ENCODE data around the gene GLP1R.
A peak's percentile ranks its signal among the peaks of the same experiment; 100 is the strongest.

The GLP1R gene

GRCh38 chr6:39086294-39086693 lies 37.7 kb downstream of the GLP1R start:
- DNase-seq (ENCODE audit: low read depth), result no peak

GRCh38 chr6:39086711-39087110 lies 38.1 kb downstream of the GLP1R start:
- no peak for DNase-seq (ENCODE audit: low read depth)

DNA sequence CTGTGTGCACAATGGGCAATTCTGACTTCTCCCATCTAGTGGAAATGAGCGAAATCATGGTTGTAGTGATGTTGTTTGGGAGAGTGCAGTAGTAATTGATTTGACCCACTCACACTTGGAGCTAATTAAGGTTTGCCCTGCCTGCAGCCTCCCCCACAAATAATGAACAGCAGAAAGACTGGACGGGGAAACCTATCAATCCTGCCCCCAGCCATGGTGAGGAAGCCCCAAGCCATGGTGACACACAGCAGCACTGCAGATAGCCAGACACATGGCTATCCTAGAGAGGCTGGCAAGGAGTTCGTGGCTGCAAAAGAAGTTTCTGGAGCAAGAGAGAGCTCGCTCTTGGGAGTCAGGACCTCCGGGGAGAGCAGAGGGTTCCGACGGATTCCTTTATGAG lies 38.6 kb downstream of the GLP1R start:
- DNase-seq (ENCODE audit: low read depth), result no peak

DNA sequence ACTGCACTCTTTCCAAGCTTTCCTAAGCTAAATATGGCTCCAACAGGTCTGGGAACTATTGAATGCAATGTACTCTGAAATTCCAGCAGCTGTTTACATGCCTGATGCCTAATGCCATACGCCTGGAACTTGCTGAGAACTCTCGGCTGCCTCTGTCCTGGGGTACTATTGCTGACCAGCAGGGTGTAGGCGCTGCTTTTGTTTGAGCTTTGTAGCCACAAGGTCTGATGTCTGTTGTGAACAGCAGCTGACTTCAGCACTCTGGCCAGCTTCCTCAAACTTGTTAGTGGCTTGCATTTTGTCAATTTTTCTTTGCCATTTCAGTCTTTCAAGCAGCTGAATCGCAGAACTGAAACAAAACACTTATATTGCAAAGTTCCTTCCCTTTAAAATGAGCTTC lies 39.8 kb downstream of the GLP1R start:
- DNase-seq (ENCODE audit: low read depth), result no peak

DNA sequence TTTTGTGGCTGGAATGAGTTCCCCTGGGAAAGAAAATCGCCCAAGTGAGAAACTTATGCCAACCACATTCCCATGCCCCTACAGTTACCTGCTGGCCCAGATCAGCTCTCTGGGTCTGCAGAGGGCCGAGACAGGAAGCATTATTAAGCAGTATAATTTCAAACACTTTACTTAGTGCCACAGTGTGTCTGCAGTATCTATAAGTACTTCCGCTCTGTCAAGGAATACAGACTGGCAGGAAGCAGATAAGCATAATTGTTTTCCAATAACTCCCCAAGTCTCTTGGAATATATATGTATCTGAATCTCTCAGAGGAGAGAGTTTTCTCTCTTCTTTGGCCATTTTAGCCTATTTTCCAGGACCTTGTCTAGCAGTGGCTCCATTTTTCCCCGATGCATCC lies 41.5 kb downstream of the GLP1R start:
- no peak for DNase-seq (ENCODE audit: low read depth)

GRCh38 chr6:39091220-39091619 lies 42.6 kb downstream of the GLP1R start:
- DNase-seq (ENCODE audit: low read depth), result no peak

GRCh38 chr6:39092124-39092523 lies 43.5 kb downstream of the GLP1R start:
- no peak for DNase-seq (ENCODE audit: low read depth)

- no peak for DNase-seq (ENCODE audit: low read depth)
These were observed 44.6 kb downstream of the GLP1R start for GRCh38 chr6:39093149-39093708.

- DNase-seq (ENCODE audit: low read depth), result no peak
These were observed 47.0 kb downstream of the GLP1R start for GRCh38 chr6:39095578-39095977.

GRCh38 chr6:39100358-39100757 lies 51.8 kb downstream of the GLP1R start:
- no peak for DNase-seq (ENCODE audit: low read depth)

DNA sequence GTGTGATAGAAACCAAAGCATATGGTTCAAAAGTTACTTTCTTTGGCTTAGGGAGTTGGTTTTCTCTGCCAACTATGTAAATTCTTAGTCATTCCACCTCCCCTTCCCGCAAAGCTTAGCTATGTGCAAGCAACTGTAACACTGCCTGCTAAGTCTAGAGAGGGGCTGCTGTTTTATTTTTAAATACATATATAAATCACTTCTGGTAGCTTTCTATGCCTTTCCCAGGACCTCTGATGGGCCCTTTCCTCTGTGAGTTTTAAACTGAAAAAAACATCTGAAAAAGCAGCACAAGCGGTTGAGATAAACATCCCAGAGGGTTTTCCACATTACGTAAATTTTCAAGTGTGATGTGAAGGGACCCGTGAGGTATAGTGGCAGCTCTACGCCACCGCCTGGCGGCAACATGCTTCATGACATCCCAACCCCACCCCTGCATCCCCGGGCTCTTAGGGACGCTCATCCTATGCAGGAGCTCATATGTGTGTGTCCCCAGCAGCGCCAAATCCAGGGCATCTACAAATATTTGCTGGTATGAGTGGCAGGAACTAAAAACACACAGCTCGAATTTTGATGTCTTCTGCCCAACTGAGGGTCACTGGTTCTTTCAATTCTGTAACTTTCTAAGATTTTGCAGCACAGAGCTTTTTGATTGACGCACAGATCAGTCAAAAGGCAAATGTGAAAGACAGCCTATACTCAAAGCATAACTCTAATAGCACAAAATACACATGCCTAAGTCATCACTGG lies 53.7 kb downstream of the GLP1R start:
- DNase-seq (ENCODE audit: low read depth), result no peak

- DNase-seq (ENCODE audit: low read depth), result no peak
These were observed 54.2 kb downstream of the GLP1R start for GRCh38 chr6:39102821-39103136.

- DNase-seq (ENCODE audit: low read depth), result no peak
These were observed 55.9 kb downstream of the GLP1R start for GRCh38 chr6:39104528-39104927.

GRCh38 chr6:39107034-39107433 lies 58.5 kb downstream of the GLP1R start:
- DNase-seq (ENCODE audit: low read depth), result no peak

DNA sequence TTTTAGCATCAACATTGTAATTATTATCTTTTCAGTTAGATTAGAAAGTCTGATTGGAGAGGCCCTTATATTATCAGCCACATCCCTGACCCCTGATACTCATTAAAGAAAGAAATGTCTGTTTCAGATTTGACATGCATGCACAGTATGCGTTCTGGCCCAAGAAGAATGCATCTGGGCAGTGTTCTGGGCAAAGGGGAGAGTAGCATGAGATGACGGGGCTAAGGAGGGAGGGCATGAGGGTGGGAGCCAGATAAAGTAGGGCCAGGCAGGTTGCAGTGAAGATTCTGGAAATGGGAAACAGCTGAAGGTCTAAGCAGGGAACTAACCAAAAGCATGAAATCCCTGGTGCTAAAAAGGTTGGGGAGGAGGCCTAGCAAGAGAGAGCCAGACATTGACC lies 59.1 kb downstream of the GLP1R start:
- no peak for DNase-seq (ENCODE audit: low read depth)

DNA sequence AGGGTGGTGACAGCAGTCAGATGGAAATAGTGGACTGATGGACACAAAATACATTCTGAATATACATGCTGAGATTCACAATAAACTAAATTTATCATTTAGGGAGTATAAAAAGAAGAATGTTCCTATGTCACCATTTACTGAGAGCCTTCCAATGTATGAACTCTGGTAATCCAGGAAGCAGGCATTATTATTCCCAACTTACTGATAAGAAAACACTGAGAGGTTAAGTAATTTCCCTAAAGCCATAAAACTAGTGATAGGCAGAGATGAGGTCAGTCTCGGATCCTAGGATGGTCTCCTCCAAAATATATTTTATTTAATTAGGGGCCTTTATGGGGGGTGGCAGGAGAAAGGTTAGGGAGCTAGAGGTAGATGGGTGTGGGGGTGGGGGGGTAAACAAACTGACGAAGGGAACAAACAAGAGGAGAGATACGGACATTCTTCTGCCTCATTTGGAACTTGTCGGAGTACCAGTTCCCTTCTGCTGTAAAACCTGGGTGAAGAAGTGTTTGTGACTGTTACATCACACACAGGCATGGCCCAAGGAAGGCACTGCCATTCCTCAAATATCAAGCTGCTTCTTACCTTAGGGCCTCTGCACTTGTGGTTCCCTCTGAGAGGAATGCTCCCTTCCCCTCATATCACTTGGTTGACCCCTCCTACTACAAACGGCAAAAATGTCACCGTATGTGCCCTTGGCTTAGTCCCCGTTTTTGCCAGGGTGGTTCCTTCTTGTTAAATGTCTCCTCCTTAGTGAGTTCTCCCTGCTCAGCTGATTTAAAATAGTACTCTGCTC lies 59.7 kb downstream of the GLP1R start:
- no peak for DNase-seq (ENCODE audit: low read depth)

DNA sequence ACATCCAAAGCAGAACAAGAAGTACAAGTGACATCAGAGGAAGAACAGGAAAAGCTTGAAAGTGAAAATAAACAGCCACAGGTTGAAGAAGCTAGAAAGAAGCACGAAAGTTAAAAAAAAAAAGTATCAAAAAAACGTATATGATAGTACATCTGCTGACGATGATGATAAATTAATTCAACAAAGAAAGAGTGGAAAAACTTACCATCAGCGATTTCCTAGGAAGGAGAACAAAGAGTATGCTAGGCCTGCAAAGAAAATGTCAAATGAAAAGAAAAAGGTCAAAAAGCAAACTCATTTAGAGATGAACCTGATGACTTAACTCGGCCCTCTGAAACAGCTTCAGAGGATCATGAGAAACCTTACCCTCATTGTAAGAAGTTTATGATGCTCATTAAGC lies 62.7 kb downstream of the GLP1R start:
- DNase-seq (ENCODE audit: low read depth), result no peak

DNA sequence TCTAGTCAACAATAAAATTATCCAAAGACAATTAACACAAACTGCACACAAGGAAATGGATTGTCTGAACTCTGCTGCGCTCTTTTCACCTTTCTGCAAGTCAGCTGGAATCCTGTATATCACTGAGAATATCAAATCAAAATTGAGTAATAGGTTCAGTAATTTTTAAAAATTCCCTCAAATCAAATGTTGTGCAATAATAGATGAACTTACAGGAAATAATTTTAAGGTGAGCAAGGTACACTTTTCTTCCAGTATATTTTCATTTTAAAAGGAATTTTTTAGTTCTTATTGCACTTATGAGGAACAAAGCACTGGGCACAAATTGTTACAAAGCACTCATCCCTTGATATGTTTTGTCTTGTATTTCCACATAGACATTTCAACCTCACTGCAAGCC lies 65.2 kb downstream of the GLP1R start:
- DNase-seq (ENCODE audit: low read depth), result no peak

DNA sequence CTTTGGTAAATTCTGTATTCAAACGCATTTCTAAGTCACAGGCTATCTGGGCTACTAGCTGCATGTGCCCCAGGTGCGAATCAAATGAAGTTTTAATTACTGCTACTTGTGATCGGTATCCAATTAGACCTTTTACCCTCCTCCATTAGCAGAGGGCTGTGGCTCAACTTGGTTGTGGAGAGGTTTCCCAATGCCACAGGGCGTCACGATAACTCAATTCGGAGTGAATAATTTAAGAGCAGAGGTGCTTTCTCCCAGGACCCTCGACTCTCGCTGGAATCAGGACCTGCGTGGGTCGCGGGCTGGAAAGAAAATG lies 65.8 kb downstream of the GLP1R start:
- DNase-seq (ENCODE audit: low read depth), result no peak

DNA sequence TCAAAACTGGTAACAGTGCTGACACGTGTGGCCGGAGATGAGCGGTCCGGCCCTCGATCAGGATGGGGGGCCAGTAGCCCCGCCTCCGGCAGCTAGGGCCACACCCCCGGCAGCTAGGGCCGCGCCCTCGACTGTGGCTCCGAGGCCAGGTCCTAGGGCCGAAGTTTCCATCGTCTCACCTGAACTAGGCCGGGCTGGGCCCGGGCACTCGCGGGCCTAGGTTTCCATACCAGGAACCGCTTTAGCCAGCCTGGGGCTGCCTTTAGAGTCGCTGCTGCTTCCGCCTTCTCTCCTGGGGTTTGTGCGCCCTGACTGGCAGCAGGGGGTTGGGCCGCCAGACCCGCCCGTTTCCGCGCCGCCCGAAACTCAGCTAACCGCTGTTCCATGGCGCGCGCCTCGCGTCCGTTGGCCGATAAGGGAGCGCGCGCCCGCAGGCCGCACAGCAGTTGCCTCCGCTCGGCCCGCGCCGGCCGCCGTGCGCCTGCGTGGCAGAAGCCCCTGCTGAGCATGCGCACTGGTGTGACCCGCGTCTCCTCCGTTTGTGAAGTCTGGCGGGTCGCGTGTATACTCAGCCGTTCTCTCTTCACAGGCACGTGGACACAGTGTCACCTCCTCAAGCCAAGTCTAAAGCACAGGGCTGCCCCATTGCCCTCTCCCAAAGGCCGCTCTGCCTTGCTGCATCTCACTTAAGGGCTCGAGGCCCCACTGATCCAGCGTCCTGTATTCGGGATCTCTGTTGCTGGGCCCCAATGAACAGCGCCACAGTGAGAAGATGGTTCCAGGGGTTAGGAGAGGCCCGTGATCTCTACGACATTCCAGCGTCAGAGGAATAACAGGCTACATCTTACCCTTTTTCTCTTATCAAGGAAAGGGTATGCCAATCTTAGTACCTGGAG lies 66.4 kb downstream of the GLP1R start, which contains the start of gene SAYSD1:
TSS of gene SAYSD1 (minus strand) at position 483 of the 896 bp plus-strand sequence. CDS start at position 386, 97 bp downstream.
- peak; percentile 86 for DNase-seq (ENCODE audit: low read depth)

- DNase-seq (ENCODE audit: low read depth), result no peak
These were observed 70.3 kb downstream of the GLP1R start for GRCh38 chr6:39118921-39119320.

GRCh38 chr6:39124114-39124513 lies 75.5 kb downstream of the GLP1R start:
- DNase-seq (ENCODE audit: low read depth), result no peak
